Heart left ventricle (tissue), 13 donors: ENCODE measurements around the gene RPS29.

Experiments
- CTCF ChIP-seq, 12 donors: fragments of 200-600 bp; sonication (generic) in 4 of 12; IDR thresholded peaks; one replicate each; pipeline versions ENCODE4 v1.5.0 to v1.8.0; 2018 to 2022; ENCODE audit warnings: antibody characterized with exemption in 12 of 12, mild to moderate bottlenecking in 5 of 12
- POLR2A ChIP-seq, 2 donors: fragments of 450-650 bp; IDR thresholded peaks; one replicate each; pipeline ENCODE4 v1.6.1; 2017; ENCODE audit warnings: antibody characterized with exemption in 2 of 2, mild to moderate bottlenecking in 2 of 2, moderate library complexity in 2 of 2
- donor health status: ischemic (EF 13 %, LVEDD 7.1; RV severe dilation, severe dysfunction).
- donor health status: DM: no; HTN: yes; CAD: no.
- donor health status: DM: no; HTN: no; CAD: no.
- donor health status: ischemic (EF 25% LVEDD 6.9; RV normal size, moderate dysfunction).
- donor health status: ischemic (EF 25% LVEDD 5.7; RV mildly dilated, moderate dysfunction).
- donor health status: ischemic (EF 35%, LVEDD 5.7; RV mildly dilated, moderate dysfunction).
- donor health status: nonischemic (EF 11% LVEDD 7.7; RV severe dilation, severe dysfunction).
- donor health status: DM: yes; HTN: yes; CAD: no.
- donor health status: PGD.
- donor health status: ischemic (EF 29% LVEDD 5.4; RV normal size, mild dysfunction).
- donor health status: nonischemic (EF 23%, LVEDD 6.1; RV moderate dilation, normal function).

GRCh38 chr14:49615776-49616175, 29.6 kb upstream of the RPS29 start:
- TF ChIP-seq CTCF (IDR thresholded peaks at IDR 0.05) (no peak), POLR2A (IDR thresholded peaks at IDR 0.05) (no peak)
